HepG2 (cell line): ENCODE measurements around the gene TP53AIP1.

Source experiments
- KDM5A ChIP-seq: fragments of 200-600 bp; sonication (generic); IDR thresholded peaks from 2 replicates; pipeline ENCODE4 v1.7.0; 2018; ENCODE audit warnings: antibody characterized with exemption, mild to moderate bottlenecking, low read length, borderline replicate concordance
- MAFF ChIP-seq: IDR thresholded peaks from 2 replicates; pipeline ENCODE4 v1.6.1; 2011; ENCODE audit warnings: low read depth, low read length, improper control_type of control experiment
- NFE2L2 ChIP-seq: fragments of 150-350 bp; IDR thresholded peaks from 2 replicates; pipeline ENCODE4 v1.6.1; 2014; ENCODE audit warnings: low read length
- TF ChIP-seq, protein P1 (sequence below): IDR thresholded peaks from 2 replicates; pipeline ENCODE4 v1.6.1; 2016; ENCODE audit warnings: missing biosample characterization, missing genetic modification reagents, low read depth
- TF ChIP-seq, protein P2 (sequence below): sonication (generic); formaldehyde crosslinking; IDR thresholded peaks from 2 replicates; pipeline ENCODE4 v1.8.1; 2023; ENCODE audit warnings: missing genetic modification reagents, inconsistent platforms, borderline replicate concordance
- TF ChIP-seq, protein P3 (sequence below): sonication (generic); formaldehyde crosslinking; IDR thresholded peaks from 2 replicates; pipeline ENCODE4 v1.9.0; 2021; ENCODE audit warnings: missing genetic modification reagents, borderline replicate concordance

DNA sequence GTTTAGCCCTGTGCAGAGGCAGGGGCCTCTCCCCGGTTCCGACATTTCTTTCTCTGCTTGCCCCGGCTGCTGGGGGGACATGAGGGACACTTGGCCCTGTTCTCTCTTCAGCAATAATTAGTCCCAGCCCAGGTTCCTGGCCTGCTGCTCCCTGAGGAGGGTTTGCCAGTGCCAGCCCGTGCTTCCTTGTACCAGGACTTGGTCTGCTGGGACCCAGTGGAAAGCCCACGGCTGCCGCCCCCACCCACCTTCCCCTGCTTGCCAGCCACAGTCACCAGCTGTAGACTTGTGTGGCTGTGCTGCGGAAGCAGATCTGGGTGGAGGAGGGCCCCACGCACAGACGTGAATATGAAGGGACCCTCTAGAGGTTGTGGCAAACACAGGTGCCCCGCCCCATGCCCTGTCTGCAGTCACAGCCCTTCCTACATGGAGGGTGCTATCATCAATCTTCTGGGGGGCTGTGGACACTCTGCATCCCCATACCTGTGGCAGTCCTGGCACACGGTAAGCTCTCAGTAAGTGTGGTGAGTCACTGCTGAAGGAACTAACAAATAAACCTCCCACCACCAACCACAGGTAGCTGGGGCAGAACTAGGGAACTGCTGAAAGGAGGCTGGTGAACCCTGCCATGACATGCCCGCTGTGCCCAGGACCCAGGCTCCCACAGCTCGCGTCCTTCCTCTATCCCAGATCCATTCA, 949 bp downstream of the TP53AIP1 start:
- no peak for TF ChIP-seq NFE2L2
- TF ChIP-seq, protein P1, sequence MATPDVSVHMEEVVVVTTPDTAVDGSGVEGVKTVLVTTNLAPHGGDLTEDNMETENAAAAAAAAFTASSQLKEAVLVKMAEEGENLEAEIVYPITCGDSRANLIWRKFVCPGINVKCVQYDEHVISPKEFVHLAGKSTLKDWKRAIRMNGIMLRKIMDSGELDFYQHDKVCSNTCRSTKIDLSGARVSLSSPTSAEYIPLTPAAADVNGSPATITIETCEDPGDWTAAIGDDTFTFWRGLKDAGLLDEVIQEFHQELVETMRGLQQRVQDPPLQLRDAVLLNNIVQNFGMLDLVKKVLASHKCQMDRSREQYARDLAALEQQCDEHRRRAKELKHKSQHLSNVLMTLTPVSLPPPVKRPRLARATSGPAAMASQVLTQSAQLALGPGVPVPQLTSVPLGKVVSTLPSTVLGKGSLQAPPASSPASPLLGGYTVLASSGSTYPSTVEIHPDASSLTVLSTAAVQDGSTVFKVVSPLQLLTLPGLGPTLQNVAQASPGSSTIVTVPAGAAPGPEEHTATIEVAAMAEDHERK (CRISPR knock-in tag) = no peak
- TF ChIP-seq, protein P2, sequence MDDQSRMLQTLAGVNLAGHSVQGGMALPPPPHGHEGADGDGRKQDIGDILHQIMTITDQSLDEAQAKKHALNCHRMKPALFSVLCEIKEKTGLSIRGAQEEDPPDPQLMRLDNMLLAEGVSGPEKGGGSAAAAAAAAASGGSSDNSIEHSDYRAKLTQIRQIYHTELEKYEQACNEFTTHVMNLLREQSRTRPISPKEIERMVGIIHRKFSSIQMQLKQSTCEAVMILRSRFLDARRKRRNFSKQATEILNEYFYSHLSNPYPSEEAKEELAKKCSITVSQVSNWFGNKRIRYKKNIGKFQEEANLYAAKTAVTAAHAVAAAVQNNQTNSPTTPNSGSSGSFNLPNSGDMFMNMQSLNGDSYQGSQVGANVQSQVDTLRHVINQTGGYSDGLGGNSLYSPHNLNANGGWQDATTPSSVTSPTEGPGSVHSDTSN = no peak
- no peak for TF ChIP-seq KDM5A
- TF ChIP-seq, protein P3, sequence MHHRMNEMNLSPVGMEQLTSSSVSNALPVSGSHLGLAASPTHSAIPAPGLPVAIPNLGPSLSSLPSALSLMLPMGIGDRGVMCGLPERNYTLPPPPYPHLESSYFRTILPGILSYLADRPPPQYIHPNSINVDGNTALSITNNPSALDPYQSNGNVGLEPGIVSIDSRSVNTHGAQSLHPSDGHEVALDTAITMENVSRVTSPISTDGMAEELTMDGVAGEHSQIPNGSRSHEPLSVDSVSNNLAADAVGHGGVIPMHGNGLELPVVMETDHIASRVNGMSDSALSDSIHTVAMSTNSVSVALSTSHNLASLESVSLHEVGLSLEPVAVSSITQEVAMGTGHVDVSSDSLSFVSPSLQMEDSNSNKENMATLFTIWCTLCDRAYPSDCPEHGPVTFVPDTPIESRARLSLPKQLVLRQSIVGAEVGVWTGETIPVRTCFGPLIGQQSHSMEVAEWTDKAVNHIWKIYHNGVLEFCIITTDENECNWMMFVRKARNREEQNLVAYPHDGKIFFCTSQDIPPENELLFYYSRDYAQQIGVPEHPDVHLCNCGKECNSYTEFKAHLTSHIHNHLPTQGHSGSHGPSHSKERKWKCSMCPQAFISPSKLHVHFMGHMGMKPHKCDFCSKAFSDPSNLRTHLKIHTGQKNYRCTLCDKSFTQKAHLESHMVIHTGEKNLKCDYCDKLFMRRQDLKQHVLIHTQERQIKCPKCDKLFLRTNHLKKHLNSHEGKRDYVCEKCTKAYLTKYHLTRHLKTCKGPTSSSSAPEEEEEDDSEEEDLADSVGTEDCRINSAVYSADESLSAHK (CRISPR knock-in tag) = no peak
- TF ChIP-seq MAFF = no peak
